Measurements from ENCODE around the gene SH3PXD2B.
"Not testable (repeated sequence)": the region's sequence is repeated elsewhere in the genome, so short reads cannot be mapped to it uniquely, and the experiment has no call there.

SH3PXD2B gene

DNA sequence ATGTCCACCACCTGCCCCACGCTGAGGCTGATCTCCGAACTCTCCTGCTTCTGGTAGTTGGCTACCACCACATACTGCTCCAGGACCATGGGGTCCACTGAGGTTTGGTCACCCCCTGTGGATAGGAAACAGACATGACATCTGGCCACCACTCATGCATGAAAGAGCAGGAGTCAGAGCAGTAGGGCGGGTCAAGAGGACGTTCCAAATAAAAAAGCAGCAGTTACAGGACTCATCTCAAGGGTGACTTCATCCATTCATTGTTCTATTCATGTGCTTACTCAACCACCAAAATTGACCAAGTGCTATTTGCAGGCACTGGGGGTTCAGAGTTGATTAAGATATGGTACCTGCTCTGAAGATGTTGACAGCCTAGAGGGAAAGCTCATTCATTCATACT lies 91.6 kb downstream of the SH3PXD2B start:
- no peak for DNase-seq

DNA sequence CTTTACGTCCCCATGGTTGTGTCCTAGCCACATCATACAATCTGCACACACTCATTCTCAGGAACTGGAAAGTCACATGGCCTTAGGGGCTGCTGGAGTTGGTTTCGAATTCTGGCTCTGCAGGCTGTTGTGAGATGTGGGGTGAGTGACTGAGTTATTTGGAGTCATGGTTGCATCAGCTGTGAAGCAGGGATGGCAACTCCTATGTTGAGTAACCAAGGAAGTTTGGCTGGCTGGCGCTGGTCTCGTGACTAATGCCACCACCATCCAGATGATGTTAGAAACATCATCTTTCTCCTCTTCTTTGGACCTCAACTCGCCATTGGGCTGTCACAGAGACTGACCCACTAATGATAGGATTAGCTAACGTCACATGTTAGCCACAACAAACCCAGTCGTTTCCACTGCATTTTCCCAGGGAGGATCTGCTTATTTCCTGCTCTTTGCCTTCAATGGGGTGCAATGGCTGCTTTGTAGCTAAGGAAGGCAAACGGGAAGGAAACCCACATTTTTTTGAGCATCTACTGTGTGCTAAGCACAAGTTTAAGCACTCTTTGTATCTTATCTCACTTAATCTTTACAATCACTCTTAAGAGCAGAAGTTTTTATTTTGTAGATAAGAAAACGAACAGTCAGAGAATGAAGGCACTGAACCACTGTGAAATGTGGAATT lies 92.6 kb downstream of the SH3PXD2B start:
- DNase-seq: no peak

DNA sequence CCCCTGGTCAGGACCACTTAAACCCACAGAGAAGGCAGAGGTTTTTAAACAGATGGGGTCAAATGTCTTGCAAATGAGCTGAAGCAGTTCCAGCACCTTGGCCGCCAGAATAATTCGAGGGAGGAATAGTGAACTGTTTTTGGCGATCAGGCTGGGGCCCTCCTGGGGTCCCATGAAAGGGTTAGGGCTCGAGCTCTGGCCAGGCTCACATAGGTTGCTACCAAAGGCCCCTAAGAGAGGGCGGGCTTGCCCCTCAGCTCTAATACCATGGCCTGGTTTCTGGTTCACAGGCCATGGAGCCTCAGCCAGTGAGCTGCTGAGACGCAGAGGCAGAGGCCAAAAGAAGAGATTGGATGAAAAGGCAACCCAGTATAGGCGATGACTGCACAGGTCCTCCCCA lies 96.0 kb downstream of the SH3PXD2B start:
- no peak for DNase-seq

DNA sequence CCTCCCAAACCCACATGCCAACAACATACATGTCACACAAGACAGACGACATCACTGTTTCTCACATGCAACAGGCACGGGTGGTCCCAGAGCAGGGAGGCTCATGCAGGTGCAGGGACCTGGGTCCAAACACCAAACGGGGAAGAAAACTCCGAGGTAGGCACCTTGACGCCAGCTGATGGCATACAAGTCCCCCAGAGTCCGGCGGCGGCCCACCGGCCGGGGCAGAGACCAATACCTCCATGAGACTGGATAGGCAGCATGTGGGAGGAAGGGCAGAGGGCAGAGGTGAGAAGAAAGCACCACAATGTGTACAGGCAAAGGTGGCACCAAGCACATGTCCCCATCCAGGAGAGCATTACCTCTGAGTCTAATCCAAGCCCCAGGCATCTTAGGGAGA lies 97.8 kb downstream of the SH3PXD2B start:
- no peak for DNase-seq

DNA sequence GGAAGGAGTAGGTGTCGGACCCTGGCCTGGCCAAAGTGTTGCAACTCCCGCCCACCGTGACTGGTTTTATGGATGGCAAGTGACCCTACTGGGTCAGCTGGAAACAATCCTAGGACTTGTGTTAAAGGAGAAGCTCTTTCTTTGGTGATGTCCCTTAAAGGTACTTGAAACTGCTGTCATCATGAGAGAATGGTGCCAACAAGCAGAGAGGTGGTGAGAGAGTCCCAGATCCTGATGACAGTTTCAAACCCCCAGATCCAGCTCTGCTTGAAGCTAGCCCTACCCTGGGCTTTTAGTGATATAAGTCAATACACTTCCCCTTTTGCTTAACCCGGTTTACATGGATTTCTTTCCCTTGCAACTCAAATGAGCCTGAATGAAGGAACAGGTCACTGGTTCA lies 98.3 kb downstream of the SH3PXD2B start:
- no peak for DNase-seq

DNA sequence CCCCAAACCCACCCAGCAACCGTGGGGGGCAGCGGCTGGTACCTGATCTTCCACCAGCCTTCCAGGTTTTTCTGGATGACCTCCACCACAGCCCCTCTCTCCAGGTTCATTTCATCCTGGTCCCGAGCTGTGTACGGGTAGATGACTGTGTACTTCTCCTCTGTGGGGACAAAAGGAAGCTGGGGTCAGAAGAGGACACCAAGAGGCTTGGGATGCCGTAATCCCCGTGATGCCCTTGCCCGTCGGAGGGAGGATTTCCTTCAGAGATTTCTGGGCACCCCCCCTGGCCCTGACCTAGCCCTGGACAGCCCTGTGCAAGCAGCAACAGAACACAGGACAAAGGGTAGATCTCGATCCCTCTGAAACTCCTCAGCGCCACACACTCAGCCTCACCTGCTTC lies 100.5 kb downstream of the SH3PXD2B start:
- no peak for DNase-seq

DNA sequence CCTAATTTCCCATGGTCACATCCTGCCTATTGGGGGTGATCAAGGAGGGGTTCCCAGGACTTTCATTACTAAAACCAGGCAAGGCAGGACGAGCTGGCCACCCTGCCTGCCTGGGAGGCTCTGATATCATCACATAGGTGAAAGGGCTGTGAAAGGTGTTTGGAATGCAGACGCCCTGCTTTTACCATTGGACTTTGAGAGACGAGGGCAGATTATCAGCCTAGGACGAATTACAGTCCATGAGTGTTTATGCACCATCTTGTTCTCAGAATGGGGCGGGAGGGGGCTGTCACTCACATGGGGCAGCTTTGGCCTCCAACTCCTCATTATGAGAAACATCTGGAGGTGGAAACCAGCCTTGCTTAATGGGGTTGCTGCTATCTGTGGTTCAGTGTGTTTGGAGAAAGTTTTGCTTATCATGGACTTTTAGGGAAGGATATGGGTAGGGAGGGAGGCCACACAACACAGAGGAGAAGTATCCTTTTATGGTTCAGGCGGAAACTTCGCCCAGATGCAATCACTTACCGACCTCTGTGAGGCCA lies 101.0 kb downstream of the SH3PXD2B start:
- no peak for DNase-seq

DNA sequence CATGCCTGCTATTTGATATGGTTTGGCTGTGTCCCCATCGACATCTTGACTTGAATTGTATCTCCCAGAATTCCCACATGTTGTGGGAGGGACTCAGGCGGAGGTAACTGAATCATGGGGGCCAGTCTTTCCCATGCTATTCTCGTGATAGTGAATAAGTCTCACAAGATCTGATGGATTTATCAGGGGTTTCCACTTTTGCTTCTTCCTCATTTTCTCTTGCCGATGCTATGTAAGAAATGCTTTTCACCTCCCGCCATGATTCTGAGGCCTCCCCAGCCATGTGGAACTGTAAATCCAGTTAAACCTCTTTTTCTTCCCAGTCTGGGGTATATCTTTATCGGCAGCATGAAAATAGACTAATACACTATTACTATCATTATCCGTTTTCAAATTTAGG lies 101.8 kb downstream of the SH3PXD2B start:
- not testable (repeated sequence) for DNase-seq

DNA sequence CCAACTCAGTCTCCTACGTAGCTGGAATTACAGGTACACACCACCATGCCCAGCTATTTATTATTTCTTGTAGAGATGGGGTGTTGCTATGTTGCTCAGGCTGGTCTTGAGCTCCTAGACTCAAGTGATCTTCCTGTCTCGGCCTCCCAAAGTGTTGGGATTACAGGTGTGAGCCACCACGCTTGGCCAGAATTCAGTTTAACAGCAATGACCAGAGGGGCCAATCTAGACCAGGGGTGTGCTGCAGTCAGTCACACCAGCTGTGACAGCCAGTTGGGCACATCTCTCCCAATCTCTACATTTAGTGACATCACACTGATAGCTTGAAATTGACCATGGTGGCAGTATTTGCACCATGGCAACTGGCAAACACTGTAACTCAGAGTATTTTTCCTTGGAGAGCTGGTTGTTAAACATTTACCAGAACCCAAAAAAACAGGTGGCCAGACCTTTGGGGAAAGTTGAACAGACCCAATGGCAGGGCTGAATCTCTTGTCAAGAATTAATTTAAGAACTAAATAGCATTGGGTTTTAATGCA lies 103.0 kb downstream of the SH3PXD2B start:
- DNase-seq: no peak

DNA sequence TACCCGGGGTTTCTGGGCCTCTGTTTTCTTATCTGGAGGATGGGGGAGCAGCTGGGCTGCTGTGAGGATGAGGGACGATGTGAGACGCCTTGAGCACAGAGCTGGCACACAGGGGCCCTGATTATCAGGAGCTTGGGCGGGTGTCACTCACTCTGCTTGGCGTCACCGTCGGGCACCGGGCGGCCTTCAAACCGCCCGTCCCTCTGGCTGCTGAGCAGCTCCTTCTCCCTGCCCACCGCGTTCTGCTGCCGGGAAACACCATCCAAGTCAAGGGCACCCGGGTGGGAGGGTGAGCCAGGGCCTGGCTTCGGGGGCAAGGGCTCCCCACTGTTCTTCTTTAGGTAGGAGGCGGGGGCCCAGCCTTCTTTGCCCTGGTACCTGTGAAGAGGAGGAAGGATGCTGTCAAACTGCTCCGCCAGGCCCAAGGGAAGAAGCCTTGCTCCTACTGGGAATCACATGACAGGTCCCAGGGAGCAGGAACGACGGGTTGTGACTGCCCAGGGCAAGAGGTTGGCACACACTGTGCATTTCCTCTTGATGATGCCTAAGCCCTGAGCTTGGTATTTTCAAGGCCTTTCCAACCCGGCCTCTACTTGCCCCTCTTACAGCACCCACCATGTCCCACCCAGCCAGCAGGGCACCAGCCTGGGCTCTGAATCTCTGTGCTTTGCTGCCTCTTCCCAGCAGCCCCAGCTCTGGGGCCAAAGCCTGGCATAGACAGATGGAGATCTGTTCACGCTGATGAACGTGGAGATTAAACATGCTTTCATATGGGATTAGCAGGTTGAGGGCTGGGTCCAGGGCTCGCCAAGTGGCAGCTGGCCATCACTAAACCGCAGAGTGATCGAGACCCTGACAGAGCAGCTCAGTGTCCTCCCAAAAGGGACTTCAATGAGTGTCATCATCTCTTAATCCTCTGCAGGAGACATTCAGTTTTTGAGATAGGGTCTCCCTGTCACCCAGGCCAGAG lies 103.8 kb downstream of the SH3PXD2B start:
- no peak for DNase-seq

DNA sequence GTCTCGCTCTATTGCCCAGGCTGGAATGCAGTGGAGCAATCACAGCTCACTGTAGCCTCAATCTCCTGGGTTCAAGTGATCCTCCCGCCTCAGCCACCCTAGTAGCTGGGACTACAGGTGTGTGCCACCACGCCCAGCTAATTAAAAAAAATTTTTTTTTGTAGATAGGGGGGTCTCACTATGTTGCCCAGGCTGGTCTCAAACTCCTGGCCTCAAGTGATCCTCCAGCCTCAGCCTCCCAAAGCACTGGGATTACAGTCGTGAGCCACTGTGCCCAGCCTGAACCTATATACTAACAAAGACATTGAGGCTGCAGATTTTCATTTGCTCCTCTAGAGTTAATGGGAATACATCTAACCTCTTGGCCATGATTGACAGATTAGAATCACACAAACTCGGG lies 105.6 kb downstream of the SH3PXD2B start:
- not testable (repeated sequence) for DNase-seq

DNA sequence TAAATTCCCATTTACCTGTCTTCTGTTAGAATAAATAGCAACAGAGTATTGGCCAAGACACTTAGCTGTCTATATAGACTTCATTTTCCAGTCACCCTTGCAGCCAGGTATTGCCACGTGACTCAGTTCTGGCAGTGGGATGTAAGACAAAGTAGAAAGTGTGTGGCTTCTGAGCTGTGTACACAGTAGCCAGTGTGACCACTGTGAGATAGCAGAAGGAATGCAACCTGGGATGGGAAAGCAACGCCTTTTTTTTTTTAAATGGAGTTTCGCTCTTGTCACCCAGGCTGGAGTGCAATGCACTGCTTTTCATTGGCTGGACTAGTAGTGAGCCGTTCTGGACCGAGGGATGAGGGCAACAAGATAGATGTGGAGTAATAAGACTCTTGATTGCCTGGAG lies 106.2 kb downstream of the SH3PXD2B start:
- DNase-seq: no peak

DNA sequence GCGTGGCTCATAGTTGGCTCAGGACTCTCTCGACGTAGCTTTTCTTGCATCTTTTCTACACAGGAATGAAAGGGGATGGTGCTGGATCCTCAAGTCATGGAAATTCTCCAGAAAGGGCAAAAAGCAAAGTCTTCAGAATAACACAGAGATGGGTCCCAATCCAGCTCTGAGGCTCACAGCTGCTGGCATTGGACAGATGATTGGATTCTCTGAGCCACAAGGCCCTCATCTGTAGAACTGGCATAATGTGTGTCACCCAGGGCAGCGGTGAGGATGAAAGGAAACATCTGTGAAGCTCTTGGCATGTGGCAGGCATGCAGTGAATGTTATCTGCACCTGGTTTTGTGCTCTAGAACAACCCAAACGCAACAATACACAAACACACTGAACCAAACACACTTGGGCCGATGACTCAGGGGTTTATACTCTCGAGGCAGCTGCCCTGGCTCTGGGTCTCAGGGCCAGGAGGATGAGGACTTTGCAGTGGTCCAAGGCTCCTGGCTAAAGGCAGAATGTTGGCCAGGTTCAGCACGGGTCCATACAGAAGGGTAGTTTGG lies 106.8 kb downstream of the SH3PXD2B start:
- no peak for DNase-seq

DNA sequence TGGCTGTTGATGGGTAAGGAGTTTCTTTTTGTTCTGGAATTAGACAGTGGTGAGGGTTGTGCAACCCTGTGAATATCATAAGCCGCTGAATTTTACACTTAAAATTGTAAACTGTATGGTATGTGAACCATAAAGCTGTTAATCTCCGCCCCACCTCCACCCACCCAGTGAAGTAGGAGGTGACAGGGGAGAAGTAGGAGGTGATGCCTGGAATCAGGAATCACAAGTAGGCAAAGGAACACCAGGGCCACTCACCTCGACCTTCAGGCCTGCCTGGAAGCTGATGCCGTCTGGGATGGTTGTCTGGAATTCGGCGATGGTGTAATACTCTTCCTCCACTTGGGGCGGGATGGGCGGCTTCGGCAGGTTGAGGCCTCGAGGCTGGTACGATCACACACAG lies 108.4 kb downstream of the SH3PXD2B start:
- DNase-seq: no peak

DNA sequence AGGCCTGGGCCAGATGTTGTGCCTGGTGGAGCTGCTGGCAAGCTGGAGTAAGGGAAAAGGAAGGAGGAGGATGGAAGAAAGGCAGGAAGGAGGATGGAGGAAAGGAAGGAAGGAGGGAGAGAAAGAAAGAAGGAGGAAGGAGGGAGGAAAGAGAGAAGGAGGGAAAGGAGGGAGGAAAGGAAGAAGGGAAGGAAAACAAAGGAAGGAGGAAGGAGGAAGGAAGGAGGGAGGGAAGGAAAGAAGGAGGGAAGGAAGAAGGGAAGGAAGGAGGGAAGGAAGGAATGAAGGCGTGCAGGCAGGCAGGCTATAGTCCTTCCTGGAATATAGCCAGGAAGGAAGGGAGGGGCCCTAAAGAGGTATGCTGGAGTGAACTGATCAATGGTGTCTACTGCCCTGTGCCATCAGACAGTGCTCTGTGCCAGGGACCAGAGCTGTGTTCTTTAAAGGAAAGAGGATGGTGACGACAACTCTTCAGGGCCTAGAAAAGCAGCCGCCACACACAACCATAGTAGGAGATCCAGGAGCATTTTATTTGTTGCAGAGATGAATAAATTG lies 109.4 kb downstream of the SH3PXD2B start:
- no peak for DNase-seq

DNA sequence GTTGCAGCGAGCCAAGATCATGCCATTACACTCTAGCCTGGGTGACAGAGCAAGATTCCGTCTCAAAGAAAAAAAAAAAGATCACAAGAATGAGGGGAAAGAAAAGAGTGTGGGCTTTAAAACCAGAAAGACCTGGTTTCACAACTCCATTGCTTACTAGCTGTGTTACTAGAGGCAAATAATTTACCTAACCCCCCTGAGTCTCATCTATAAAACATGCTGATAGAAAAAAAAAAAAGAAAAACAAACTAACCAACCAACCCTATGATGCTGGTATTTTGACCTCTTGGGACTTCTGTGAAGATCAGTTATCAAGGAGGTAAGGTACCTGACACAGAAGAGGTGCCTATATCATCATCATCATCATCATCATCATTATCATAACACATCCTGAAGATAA lies 110.6 kb downstream of the SH3PXD2B start:
- no peak for DNase-seq

DNA sequence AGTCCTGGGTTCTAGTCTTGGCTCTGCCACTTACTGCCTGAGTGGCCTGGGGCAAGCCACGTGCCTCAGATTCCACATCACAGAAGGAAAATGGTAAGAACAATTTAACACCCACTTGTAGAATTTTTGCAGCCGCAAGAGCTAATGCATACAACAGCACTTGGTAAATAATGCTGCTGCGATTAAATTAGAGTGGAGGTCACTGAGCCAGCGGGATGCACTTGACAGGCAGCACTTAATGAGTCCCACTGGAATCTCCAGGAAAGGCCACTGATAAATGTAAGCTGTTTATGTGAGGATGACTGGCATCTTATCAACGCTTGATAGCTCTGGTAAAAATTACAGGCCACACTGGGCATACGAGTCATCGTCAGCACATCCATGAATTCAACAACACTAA lies 111.4 kb downstream of the SH3PXD2B start:
- DNase-seq: no peak

DNA sequence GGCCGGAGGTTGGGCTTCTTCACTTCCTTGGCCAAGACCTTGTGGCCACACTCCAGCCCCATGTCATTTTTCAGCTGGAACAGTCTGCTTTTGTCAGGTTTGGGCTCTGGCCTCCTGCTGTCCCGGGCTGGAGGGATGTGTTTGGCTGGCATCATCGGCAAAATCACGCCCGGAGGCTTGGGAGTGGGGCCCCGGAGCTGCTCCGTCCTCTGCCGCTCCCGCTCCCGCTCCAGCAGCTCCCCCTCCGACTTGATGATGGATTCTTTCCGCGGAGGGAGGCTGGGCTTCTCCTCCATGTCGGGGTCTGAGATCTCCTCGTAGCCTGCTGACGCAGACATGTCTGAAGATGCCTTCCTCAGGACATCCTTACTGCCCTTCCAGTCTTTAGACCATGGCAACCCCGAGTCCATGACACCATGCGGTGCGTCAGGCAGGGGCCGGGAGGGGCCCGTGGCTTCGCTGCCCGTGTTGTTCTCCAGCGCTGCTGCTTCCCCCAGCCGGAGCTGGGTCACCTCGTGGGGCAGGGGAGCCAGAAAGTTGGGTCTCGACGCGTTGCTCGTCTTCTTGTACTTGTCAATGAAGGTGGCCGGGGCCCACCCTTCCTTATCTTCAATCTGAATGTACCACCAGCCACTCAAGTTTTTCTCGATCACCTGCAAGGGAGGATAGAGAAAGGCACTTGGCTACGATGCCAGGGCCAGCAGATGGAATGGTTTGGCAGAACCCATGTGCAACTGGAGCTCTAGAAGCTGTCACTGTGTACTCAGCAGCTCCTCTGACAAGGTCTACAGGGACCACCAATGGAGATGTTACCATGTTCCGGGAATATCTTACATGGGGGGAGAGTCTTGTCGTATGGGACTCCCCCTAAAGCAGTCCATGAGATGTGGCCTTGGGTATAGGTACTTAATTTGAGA lies 114.8 kb downstream of the SH3PXD2B start:
- DNase-seq: no peak

DNA sequence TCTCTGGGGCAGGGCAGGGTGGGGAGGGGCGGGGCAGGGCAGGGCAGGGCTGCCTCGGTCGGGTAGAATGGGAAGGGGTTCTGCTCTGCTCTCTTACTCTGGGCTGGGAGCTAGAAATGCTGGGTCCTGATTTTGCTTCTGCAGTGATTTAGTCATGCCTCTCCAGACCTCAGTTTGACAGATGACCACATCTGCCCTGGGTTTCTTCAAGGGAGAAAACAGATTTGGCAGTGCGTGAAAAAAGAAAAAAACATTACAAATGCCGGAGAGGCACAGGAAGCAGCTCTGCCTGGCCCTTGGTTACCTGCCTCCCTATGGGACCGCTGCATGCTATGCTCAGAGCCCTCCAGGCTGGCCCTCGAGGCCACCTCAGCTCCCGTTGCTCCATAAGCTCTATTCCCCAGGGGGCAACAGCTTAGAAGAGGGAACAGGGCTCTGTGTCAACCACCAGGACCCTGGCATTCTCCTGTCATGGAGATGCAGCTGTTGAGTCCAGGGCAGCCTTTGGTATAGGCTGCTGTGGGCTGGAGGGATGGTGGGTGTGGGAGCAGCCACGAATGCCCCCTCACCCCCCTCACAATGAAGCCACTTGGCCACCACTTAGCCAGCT lies 117.5 kb downstream of the SH3PXD2B start:
- DNase-seq: no peak

DNA sequence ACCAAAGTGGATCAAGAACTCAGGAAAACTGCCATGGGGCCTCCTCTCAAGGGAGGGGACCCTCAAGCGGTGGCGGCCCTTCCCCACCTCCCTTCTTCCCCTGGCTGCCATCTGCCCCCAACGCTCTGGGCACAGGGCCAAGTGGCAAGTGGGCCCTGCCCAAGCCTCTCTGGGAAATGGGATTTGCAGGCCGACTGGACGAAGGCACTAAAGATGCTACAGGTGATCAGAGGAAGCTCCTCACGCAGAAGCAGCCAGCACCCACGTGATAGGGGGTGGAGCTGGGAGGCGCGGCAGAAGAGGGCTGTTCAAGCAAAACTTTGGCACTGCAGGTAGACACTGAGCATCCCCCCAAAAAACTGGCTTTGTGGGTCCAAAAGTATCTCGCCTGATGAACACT lies 118.1 kb downstream of the SH3PXD2B start:
- DNase-seq: no peak

DNA sequence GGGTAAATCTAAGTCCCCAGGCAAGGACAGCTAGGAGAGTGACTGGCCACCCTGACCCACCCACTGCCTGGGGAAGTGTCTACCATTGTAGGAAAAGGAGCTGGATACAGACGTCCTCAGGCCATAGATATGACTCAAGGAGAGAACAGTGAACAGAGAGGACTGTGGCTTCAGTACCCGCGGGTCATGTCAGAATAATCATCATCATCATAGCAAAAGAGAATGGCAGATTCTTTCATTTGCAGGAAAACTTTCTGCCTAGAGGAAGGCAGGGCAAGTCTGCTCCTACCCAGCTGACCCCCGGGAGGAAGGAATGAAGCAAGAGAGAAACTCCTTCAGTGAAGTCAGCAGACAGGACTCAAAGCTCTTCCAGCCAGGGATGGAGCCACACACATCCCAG lies 118.6 kb downstream of the SH3PXD2B start:
- DNase-seq: no peak

DNA sequence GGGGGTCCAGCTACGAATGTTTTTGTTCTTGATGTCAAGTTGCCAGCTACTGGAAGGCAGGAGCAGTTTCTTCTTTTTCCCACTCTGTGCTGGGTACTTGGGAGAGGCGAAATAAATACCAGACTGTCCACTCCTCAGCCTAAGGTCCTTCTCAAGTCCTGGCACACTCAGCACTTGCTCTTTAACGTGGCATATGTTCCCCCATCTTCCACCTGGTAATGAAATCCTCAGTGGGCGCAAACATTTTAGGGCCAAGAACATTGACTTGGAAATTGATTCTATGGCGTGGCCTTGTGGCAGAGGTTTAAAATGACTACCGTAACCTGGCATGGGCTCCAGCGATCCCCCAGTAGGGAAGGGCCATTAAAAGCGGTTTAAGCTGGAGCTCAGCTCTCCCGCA lies 119.7 kb downstream of the SH3PXD2B start:
- no peak for DNase-seq
